GM04504 (cell line): ENCODE results near the gene SMG6.
"Not testable (repeated sequence)": the region's sequence is repeated elsewhere in the genome, so short reads cannot be mapped to it uniquely, and the experiment has no call there.

Experiments
- DNase-seq: peaks from one replicate; pipeline ENCODE4 v3.0.0-alpha.2; 2012; ENCODE audit warnings: low read depth

The SMG6 gene

GRCh38 chr17:2303204-2304188, at the start of gene SMG6, which contains the start of gene SRR:
Gene SMG6, minus strand, starts transcription at chr17:2303785. Its CDS starts 65 bp downstream, at chr17:2303720.
Gene SRR, plus strand, starts transcription at chr17:2303950. Its CDS starts 11,611 bp downstream, at chr17:2315561.
- DNase-seq, result peak; percentile 79

DNA sequence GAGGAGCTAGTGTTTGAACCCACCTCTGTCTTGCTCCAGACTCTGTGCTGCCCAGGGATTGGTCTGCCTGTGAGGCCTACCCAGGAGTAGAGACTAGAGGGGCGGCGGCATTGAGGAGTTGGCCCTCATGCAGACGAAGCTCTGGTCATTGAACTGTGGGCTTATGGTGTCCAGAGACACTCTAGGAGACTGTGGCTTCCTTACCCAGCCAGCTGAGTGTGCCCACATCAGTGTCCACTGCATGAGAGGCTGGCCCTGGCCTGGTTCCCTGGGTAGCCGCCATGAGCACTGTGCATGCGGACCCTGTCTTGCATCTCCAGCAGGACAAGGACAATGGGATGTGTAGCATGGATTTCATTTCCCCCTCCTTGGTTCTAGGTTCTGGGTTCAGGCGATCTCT, 47.7 kb upstream of the SMG6 start:
- no peak for DNase-seq

DNA sequence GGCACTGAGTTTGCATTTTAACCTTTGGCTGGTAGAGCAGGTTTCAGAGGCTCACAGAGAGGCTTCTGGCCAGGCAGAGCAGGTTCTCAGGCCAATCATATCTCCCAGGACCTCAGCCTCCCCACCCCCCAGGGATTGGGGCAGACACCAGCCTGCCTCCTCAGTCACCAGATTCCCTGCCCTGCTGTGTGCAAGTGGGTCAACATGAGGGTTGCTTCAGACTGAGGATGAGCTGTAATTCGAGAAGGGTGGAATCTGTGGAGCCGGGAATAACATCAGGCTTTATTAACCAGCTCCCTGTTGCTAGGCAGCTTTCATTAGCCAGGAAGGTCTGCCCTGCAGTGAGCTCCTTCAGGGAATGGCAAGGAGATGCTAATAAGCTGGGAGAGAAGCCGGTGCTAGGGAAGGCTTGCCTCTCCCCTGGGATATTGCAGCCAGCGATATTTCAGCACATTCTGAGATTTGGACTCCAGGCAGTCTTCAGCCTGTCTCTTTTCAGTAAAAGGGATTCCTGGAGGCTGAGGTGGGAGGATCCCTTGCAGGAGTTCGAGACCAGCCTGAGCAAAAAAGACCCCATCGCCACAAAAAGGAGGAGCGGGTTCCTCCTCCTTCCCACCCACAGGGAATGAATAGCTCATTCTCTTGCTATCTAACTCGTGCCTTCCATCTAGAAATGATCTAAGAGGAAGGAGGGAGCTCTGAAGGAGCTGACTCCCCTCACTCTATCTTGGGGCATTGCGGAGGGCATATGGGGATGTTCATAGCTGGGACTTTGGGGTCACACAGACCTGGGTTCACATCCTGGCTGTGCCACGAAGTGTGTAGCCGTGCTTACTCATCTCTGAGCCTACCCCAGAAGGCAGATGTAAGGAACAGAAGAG, 44.5 kb upstream of the SMG6 start:
- DNase-seq, result peak; percentile 81

DNA sequence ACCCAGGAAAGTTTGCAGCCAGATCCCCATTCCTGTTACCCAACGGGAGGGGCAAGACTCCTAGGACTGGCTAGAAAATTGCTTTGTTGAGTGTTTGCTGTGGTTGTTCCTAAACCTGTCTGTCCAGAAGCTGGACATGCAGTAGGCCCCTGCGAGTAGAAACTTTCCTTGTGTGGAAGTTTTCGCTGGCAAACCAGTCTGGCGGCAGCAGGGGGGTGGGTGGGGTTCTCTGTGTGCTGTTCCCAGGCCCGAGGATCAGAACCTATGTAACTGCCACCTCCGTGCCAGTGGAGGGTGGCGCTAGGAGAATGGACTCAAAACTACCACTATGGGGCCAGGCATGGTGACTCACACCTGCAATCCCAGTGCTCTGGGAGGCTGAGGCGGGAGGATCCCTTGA, 42.9 kb upstream of the SMG6 start:
- DNase-seq, result no peak

DNA sequence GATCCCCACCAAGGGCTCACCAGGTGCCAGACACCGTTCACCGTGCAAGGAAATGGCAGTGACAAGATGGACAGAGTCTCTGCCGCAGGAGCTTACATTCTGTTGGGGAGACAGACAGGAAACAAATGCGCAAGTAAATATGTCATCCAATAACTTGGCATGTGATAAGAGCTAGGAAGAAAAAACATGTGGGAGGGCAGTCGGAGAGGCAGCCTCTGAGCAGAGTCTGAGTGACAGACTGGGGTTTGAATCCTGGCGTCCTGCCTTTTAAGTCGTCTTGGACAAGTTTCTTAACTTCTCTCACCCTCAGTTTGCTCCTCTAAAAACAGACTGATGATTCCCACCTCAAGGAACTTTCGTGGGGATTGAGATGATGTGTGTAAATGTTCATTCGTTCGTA, 40.9 kb upstream of the SMG6 start:
- no peak for DNase-seq

- no peak for DNase-seq
These were observed 39.8 kb upstream of the SMG6 start for GRCh38 chr17:2343421-2343820.

- no peak for DNase-seq
These were observed 34.7 kb upstream of the SMG6 start for GRCh38 chr17:2338315-2338657.

GRCh38 chr17:2337544-2338314, 34.1 kb upstream of the SMG6 start:
- DNase-seq, result no peak

DNA sequence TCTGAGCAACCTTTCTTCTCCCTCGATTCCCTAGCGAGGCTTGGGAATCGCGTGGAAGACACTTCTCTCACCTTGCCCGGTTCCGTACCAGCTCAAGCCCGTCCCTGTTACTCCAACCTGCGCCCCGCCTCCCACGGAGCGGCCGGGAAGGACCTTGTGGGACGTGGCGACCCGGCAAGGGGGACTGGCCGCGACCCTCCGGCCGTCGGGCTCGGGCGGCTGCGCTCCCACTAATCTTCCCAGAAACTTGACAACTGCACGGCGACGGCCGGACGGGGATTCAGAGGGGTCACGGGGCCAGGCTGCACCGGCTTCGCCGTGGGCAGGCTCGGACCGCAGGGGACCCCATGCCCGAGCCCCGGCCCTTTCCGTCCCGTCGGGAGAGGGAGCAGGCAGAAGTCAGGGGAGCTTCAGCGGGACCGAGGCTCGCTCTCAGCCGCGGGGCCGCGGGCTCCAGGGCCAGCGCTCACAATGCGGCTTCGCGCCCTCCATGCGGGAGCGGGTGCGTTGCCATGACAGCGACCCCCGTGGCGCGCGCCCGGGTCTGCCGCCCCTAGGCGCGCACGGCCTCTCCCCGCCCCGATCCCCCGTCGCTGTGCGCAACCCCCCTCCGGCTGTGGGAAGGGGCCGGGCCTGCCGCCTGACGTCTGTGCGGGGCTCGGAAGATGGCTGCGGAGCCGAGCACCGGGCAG, 33.4 kb upstream of the SMG6 start, which contains the start of gene SGSM2:
TSS of gene SGSM2 (plus strand) at position 650 of the 692 bp plus-strand sequence. CDS start 188 bp downstream, outside the sequence.
- no peak for DNase-seq

DNA sequence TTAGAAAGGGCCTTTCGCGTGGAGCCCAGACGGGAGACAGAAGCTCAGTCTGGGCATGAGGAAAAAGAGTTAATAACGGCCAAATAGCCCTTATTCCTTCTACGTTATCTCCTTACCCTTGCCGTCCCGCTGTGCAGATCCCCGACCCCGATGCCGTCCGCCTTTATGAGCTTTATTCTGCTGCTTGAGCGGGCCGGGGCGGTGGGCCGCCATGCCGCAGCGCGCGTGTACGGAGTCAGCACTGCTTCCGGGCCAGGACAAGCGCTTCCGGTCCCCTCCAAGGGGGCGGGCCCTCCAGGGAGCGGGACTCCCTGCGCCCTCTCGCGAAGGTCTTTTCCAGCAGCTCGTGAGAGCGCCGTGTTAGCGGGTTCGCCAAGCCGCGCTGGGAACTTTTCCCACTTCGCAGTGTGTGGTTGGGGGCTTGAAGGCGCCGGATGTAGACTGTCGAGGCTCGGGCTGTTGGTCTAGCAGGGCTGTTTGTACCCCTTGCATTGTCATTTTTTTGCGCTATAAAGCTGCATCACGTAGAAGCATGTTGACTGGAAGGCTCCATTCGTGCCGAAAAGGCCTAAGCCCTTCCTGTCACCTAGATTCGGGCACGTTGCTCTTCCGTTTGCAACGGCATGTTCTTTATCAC, 32.7 kb upstream of the SMG6 start, which contains the start of gene TSR1:
TSS of gene TSR1 (minus strand) at position 243 of the 637 bp plus-strand sequence. CDS start at position 213, 30 bp downstream.
- peak; percentile 77 for DNase-seq

DNA sequence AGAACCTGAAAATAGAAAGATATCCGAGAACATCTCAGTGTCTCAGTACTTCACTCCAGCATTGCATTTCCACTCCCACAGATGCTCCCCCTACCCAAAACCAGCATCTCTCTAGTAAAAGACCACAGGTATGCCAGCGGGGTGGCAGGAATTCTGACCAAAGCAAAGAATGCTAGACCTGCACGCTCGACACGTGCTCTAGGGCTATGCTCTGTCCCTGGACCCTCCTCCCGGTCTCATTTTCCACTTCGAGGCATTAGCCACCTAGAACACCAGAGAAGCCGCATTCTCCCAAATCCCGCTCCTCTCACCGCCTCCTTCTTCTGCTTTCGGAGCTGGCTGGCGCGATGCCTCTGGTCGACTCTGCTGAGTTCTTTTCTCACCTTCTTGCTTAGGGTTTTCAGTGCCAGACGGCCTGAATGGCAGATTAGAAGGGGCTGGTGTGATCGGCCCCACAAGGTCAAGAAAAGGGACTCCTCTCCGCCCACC, 32.2 kb upstream of the SMG6 start:
- DNase-seq, result no peak

DNA sequence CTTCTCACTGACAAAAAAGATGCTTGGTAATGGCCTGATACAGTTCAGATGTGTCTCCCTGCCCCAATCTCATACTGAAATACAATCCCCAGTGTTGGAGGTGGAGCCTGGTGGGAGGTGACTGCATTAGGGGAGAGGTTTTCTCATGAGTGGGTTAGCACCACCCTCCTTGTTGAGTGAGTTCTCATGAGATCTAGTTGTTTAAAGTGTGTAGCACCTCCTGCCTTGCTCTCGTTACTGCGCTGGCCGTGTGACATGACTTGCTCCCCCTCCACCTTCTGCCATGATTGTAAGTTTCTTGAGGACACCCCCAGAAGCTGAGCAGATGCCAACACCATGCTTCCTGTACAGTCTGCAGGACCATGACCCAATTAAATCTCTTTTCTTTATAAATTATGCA, 27.7 kb upstream of the SMG6 start:
- DNase-seq, result no peak

DNA sequence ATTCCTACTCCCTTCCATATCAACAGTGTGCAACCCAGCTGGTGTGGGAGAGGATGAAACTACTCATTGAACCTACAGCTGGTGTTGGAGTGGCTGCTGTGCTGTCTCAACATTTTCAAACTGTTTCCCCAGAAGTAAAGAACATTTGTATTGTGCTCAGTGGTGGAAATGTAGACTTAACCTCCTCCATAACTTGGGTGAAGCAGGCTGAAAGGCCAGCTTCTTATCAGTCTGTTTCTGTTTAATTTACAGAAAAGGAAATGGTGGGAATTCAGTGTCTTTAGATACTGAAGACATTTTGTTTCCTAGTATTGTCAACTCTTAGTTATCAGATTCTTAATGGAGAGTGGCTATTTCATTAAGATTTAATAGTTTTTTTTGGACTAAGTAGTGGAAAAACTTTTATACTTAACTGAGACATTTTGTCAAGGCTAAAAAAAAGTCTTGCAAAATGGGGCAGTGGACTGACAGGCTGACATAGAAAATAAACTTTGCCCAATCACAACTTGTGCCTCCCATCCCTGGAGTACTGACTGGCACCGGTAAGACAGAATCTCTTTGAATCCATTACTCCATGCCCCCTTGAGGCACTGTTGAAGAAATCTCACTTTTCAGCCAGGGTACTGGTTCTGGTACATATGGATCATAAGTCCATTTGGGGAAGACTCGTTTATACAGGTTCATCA, 20.2 kb upstream of the SMG6 start:
- no peak for DNase-seq

GRCh38 chr17:2321399-2321798, 17.8 kb upstream of the SMG6 start:
- DNase-seq, result no peak

DNA sequence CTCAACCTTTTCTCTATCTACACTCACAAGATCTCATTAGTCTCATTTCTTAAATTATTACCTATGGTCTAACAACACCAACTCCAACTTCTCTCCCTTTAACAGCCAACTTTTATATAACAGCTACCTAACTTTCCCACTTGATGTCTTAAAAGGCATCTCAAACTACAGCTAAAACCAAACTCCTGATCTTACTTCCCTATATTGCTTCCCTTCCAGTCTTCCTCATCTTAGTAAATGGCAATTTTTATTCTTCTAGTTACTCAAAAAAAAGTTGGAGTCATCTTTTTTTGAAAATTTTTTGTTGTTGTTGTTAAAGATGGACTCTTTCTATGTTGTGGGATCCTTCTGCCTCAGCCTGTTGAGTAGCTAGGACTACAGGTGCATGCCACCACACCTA, 15.5 kb upstream of the SMG6 start:
- DNase-seq, result no peak

DNA sequence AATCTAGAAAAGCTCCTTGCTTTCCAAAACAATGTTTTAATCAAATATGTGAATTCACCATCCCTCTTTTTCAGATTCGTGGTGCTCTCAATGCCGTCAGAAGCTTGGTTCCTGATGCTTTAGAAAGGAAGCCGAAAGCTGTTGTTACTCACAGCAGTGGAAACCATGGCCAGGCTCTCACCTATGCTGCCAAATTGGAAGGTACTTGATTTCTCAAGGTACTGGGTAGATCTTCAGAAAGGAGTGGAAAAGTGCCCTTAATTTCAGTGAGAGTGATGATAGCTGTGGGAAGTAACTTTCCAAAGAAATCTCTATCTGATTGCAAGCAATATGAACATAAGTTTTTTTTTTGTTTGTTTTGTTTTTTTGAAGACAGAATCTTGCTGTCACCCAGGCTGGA, 14.2 kb upstream of the SMG6 start:
- DNase-seq, result no peak

DNA sequence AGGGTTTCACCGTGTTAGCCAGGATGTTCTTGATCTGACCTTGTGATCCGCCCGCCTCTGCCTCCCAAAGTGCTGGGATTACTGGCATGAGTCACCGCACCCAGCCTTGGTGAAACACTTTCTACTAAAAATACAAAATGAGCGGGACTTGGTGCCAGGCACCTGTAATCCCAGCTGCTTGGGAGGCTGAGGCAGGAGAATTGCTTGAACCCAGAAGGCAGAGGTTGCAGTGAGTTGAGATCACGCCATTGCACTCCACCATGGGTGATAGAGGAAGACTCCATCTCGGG, 13.3 kb upstream of the SMG6 start:
- DNase-seq, result not testable (repeated sequence)

DNA sequence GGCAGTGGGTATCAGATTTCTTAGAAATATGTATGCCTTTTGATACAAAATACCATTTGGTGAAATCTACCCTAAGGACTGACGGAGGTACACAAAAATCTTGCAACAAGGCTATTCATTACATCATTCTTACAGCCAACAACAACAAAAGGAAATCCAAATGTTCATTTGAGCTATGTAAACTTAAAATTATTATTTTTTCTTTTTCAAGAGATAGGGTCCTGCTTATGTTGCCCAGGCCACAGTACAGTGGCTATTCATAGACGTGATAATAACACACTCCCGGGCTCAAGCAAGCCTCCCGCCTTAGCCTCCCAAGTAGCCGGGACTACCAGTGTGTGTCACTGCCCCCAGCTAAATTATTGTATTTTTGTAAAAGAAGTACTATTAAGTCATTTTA, 9.2 kb upstream of the SMG6 start:
- no peak for DNase-seq

- peak; percentile 7 for DNase-seq
These were observed 6.0 kb upstream of the SMG6 start for GRCh38 chr17:2309338-2310154.
